Gastroesophageal sphincter (tissue), 3 donors: ENCODE results near the gene PRDM16.

Source experiments
- POLR2A ChIP-seq, 2 donors: fragments of 450-650 bp; IDR thresholded peaks; one replicate each; pipeline ENCODE4 v1.6.1; 2017; ENCODE audit warnings: antibody characterized with exemption in 2 of 2, mild to moderate bottlenecking in 2 of 2, moderate library complexity in 1 of 2
- POLR2AphosphoS5 ChIP-seq: sonication (generic); formaldehyde crosslinking; IDR thresholded peaks from one replicate; pipeline ENCODE4 v1.6.1; 2017; ENCODE audit warnings: antibody characterized with exemption
- TF ChIP-seq, protein P1 (sequence below), 4 experiments: fragments of 200-600 bp in 2 of 4; fragments of 450-650 bp in 2 of 4; sonication (generic) in 1 of 4; IDR thresholded peaks; one replicate each; pipeline ENCODE4 v1.5.1; 2017 to 2019; ENCODE audit warnings: antibody characterized with exemption in 4 of 4, mild to moderate bottlenecking in 2 of 4, moderate library complexity in 2 of 4

DNA sequence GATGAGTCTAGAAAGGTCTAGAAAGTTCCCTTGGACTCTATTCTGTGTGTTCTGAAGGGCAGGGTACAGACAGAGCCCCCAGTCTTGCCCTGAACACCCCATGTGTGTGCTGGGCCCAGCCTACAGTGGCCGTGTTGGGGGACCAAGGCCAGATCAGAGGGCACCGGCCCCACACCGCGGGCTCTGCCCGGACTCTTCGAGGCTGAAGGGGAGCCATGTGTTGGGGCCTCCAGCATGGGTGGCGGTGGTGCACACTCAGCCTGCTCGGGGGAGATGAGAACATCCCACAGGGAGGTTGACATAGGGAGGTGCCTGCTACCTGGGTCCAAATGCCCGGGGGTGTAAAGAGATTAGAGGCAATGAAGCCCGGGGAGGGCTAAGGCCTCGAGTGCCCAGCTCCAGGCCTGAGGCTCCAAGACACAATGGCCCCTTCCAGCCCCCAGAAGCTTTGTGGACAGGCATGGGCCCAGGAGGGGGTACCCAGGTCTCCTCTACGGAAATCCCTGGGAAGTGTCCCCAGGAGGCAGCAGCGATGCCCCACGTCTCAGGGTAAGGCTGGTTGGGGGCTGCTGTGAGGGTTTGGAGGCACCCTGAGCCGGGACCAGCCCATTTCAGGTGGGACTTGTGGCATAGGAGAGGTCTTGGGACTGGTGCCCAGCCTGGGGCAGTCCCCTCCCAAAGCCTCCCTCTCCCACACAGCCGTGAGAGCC lies 397.5 kb downstream of the PRDM16 start:
- TF ChIP-seq, protein P1, sequence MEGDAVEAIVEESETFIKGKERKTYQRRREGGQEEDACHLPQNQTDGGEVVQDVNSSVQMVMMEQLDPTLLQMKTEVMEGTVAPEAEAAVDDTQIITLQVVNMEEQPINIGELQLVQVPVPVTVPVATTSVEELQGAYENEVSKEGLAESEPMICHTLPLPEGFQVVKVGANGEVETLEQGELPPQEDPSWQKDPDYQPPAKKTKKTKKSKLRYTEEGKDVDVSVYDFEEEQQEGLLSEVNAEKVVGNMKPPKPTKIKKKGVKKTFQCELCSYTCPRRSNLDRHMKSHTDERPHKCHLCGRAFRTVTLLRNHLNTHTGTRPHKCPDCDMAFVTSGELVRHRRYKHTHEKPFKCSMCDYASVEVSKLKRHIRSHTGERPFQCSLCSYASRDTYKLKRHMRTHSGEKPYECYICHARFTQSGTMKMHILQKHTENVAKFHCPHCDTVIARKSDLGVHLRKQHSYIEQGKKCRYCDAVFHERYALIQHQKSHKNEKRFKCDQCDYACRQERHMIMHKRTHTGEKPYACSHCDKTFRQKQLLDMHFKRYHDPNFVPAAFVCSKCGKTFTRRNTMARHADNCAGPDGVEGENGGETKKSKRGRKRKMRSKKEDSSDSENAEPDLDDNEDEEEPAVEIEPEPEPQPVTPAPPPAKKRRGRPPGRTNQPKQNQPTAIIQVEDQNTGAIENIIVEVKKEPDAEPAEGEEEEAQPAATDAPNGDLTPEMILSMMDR (IDR thresholded peaks at IDR 0.05) = no peak
- TF ChIP-seq POLR2AphosphoS5 = no peak
- TF ChIP-seq POLR2A (IDR thresholded peaks at IDR 0.05) = no peak
